Activated CD4-positive, CD25-positive, alpha-beta regulatory T cell (primary cell): Measurements from ENCODE around the gene TMEM144.
"Not testable (repeated sequence)": the region's sequence is repeated elsewhere in the genome, so short reads cannot be mapped to it uniquely, and the experiment has no call there.

ENCODE experiments used
- DNase-seq, 4 experiments: peaks; one replicate each; lab custom pipeline; 2025; lab: John Stamatoyannopoulos, UW

The TMEM144 gene

GRCh38 chr4:158236304-158237030, 26.2 kb downstream of the TMEM144 start:
- DNase-seq = no peak

- DNase-seq = no peak
Observed at GRCh38 chr4:158238575-158238974, 28.3 kb downstream of the TMEM144 start.

GRCh38 chr4:158239196-158239595, 28.9 kb downstream of the TMEM144 start:
- DNase-seq = no peak

GRCh38 chr4:158243071-158243470, 32.8 kb downstream of the TMEM144 start:
- DNase-seq = no peak

- no peak for DNase-seq
Observed at GRCh38 chr4:158250321-158250720, 40.0 kb downstream of the TMEM144 start.

- DNase-seq = peak in 1 of 4 experiments; percentile 1
Observed at GRCh38 chr4:158253350-158253980, 43.2 kb downstream of the TMEM144 start.

- no peak for DNase-seq
Observed at GRCh38 chr4:158254292-158254691, 44.0 kb downstream of the TMEM144 start.

GRCh38 chr4:158255727-158256324, 45.5 kb downstream of the TMEM144 start:
- no peak for DNase-seq

- DNase-seq = no peak
Observed at GRCh38 chr4:158259955-158260575, 49.8 kb downstream of the TMEM144 start.

- DNase-seq = no peak
Observed at GRCh38 chr4:158261480-158261879, 51.2 kb downstream of the TMEM144 start.

- no peak for DNase-seq
Observed at GRCh38 chr4:158268553-158268952, 58.3 kb downstream of the TMEM144 start.

- DNase-seq = no peak
Observed at GRCh38 chr4:158274636-158275035, 64.3 kb downstream of the TMEM144 start.

- no peak for DNase-seq
Observed at GRCh38 chr4:158277558-158277957, 67.3 kb downstream of the TMEM144 start.

- DNase-seq = not testable (repeated sequence)
Observed at GRCh38 chr4:158279052-158279451, 68.8 kb downstream of the TMEM144 start.

GRCh38 chr4:158280856-158281255, 70.6 kb downstream of the TMEM144 start:
- no peak for DNase-seq

- no peak for DNase-seq
Observed at GRCh38 chr4:158282252-158282651, 72.0 kb downstream of the TMEM144 start.

- no peak for DNase-seq
Observed at GRCh38 chr4:158285429-158286216, 75.3 kb downstream of the TMEM144 start.

- no peak for DNase-seq
Observed at GRCh38 chr4:158290912-158291311, 80.6 kb downstream of the TMEM144 start.

- DNase-seq = no peak
Observed at GRCh38 chr4:158291334-158292055, 81.2 kb downstream of the TMEM144 start.

- no peak for DNase-seq
Observed at GRCh38 chr4:158292156-158292555, 81.9 kb downstream of the TMEM144 start.

- DNase-seq = no peak
Observed at GRCh38 chr4:158295053-158295452, 84.8 kb downstream of the TMEM144 start.
